OCI-LY7 (cell line): ENCODE results near the gene GPD1. TPM values are rescaled to one million over a fixed set of nuclear protein-coding genes. Genes with fewer than 3 reads are reported as not detected.
A peak's percentile ranks its signal among the peaks of the same experiment; 100 is the strongest.

ENCODE experiments used
- BruUV-seq: library from RNA; stranded (reverse); fragments of 400-500 nt; replicated peaks from 2 replicates; lab custom pipeline; 2021; lab: Mats Ljungman, UMichigan
- CTCF ChIA-PET: fragments of 300-600 bp; sonication (Branson Sonifier 250); formaldehyde crosslinking; loops from one replicate; lab custom pipeline; 2022; ENCODE audit warnings: antibody characterized with exemption; ENCODE audit not compliant: unreplicated experiment; lab: Charles Lee
- POLR2A ChIA-PET: fragments of 300-600 bp; sonication (Branson Sonifier 250); formaldehyde crosslinking; loops from one replicate; lab custom pipeline; 2022; ENCODE audit warnings: antibody characterized with exemption; lab: Charles Lee
- DNase-seq: peaks from one replicate; pipeline ENCODE4 v3.0.0-alpha.2; 2015; ENCODE audit warnings: low spot score
- H2AFZ ChIP-seq: fragments of 200-600 bp; sonication (generic), shearing (Covaris generic); 2 replicates; pipeline ENCODE4 v1.6.1; 2014; ENCODE audit warnings: mild to moderate bottlenecking, antibody characterized with exemption, low read length, moderate library complexity
- H3K27ac ChIP-seq: fragments of 200-600 bp; sonication (generic); 2 replicates; pipeline ENCODE4 v1.5.1; 2014; ENCODE audit warnings: mixed run types, low read depth, mild to moderate bottlenecking, moderate library complexity, low read length, inconsistent platforms; ENCODE audit not compliant: poor library complexity, severe bottlenecking
- H3K36me3 ChIP-seq: fragments of 200-600 bp; sonication (generic); 2 replicates; pipeline ENCODE4 v1.6.1; 2014; ENCODE audit warnings: mild to moderate bottlenecking, antibody characterized with exemption, low read length, moderate library complexity, mixed read lengths; ENCODE audit not compliant: insufficient read depth
- H3K4me1 ChIP-seq: fragments of 200-600 bp; sonication (generic); 2 replicates; pipeline ENCODE4 v1.5.1; 2014; ENCODE audit warnings: mild to moderate bottlenecking, low read length; ENCODE audit not compliant: insufficient read depth, poor library complexity, severe bottlenecking
- H3K4me2 ChIP-seq: fragments of 200-600 bp; sonication (generic); 2 replicates; pipeline ENCODE4 v1.6.1; 2014; ENCODE audit warnings: mild to moderate bottlenecking, low read length
- H3K4me3 ChIP-seq: fragments of 200-600 bp; sonication (generic); 2 replicates; pipeline ENCODE4 v1.5.1; 2014; ENCODE audit warnings: mild to moderate bottlenecking, low read depth, low read length; ENCODE audit not compliant: poor library complexity, severe bottlenecking
- H3K79me2 ChIP-seq: fragments of 200-600 bp; sonication (generic); 2 replicates; pipeline ENCODE4 v1.6.1; 2016; ENCODE audit warnings: low read depth, mild to moderate bottlenecking, low read length, moderate library complexity, mixed read lengths; ENCODE audit not compliant: insufficient read depth
- H3K9me2 ChIP-seq: fragments of 200-600 bp; sonication (generic); 2 replicates; pipeline ENCODE4 v1.6.1; 2016; ENCODE audit warnings: mild to moderate bottlenecking, low read length, mixed read lengths; ENCODE audit not compliant: insufficient read depth
- H3K9me3 ChIP-seq: fragments of 200-600 bp; sonication (generic); 2 replicates; pipeline ENCODE4 v1.6.1; 2014; ENCODE audit warnings: mild to moderate bottlenecking, mixed run types, low read length, mixed read lengths
- H4K20me1 ChIP-seq: fragments of 200-600 bp; sonication (generic); 2 replicates; pipeline ENCODE4 v1.6.1; 2014; ENCODE audit warnings: mild to moderate bottlenecking, antibody characterized with exemption, low read length, moderate library complexity, mixed read lengths; ENCODE audit not compliant: insufficient read depth
- EZH2phosphoT487 ChIP-seq: fragments of 200-600 bp; sonication (generic); IDR thresholded peaks from 2 replicates; pipeline ENCODE4 v1.6.1; 2018; ENCODE audit warnings: low read depth, borderline replicate concordance, mild to moderate bottlenecking, mixed run types, antibody characterized with exemption, low read length, moderate library complexity, mixed read lengths
- intact Hi-C: fragments of 100-400 bp; cut with micrococcal nuclease; formaldehyde crosslinking; loops from one replicate; pipeline ENCODE4 v1.10.0; 2022; ENCODE audit not compliant: unreplicated experiment
- total RNA-seq, 2 experiments: library from RNA; depleted of rRNA in 1 of 2; stranded (reverse); fragments of >200 nt in 1 of 2; shearing (Covaris generic) in 1 of 2; gene quantifications; 2 replicates each; pipeline ENCODE4 v1.2.3, GENCODE V29; 2014 to 2022
- TF ChIP-seq, protein P1 (sequence below): fragments of 200-600 bp; sonication (generic); conservative IDR thresholded peaks from 2 replicates; pipeline ENCODE4 v1.5.1; 2014; ENCODE audit warnings: mild to moderate bottlenecking, antibody characterized with exemption, low read length, moderate library complexity, mixed read lengths

Gene GPD1
- total RNA-seq, 2 experiments from 2014 or later = 0.47 to 1.2 TPM

DNA sequence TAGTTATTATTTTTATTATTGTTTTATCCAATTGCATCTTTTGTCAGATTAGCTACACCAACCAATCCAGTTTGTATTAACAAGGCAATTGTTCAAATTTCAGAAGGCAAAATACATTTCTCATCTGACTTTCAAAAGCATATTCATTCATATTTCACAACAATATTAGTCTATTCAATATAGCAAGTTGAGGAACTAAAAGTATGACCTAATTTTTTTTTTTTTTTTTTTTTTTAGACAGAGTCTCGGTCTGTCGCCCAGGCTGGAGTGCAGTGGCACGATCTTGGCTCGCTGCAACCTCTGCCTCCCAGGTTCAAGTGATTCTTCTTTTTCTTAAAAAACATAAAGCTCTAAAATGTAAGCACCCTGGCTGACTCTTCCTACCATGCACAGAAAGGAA is 25.5 kb downstream of the GPD1 start:
- H3K27ac ChIP-seq = no peak overlapping the region
- ChIA-PET POLR2A (interaction anchor here (0.7 to 1.3 kb wide), 4 partner anchors 10 to 1152 kb away, joined by 3 to 5 read pairs (median 4); partner anchors contain the start of gene SMARCD1), CTCF (interaction anchor here (0.7 kb wide), 1 partner anchor 9 kb away, joined by 3 read pairs; no protein-coding TSS in a partner anchor)
- no TSS peak for BruUV-seq
- peaks cover 6% of the 10 kb centered on the region for H3K4me1 ChIP-seq
- no peak overlapping the region for H2AFZ ChIP-seq
- no peak for TF ChIP-seq EZH2phosphoT487
- TF ChIP-seq, protein P1, sequence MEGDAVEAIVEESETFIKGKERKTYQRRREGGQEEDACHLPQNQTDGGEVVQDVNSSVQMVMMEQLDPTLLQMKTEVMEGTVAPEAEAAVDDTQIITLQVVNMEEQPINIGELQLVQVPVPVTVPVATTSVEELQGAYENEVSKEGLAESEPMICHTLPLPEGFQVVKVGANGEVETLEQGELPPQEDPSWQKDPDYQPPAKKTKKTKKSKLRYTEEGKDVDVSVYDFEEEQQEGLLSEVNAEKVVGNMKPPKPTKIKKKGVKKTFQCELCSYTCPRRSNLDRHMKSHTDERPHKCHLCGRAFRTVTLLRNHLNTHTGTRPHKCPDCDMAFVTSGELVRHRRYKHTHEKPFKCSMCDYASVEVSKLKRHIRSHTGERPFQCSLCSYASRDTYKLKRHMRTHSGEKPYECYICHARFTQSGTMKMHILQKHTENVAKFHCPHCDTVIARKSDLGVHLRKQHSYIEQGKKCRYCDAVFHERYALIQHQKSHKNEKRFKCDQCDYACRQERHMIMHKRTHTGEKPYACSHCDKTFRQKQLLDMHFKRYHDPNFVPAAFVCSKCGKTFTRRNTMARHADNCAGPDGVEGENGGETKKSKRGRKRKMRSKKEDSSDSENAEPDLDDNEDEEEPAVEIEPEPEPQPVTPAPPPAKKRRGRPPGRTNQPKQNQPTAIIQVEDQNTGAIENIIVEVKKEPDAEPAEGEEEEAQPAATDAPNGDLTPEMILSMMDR = no peak
- no peak overlapping the region for H3K4me3 ChIP-seq
- H3K4me2 ChIP-seq = no peak overlapping the region
- H3K9me2 ChIP-seq = no peaks in the 10 kb centered on the region
- peaks cover 82% of the 10 kb centered on the region for H3K36me3 ChIP-seq
- 0 out of 2 replicates have a peak, but pooled peaks cover 1% of the 10 kb centered on the region for H4K20me1 ChIP-seq
- H3K9me3 ChIP-seq = no peaks in the 10 kb centered on the region
- intact Hi-C loops = no loop called here
- DNase-seq = no peak
- H3K79me2 ChIP-seq = no peaks in the 10 kb centered on the region

DNA sequence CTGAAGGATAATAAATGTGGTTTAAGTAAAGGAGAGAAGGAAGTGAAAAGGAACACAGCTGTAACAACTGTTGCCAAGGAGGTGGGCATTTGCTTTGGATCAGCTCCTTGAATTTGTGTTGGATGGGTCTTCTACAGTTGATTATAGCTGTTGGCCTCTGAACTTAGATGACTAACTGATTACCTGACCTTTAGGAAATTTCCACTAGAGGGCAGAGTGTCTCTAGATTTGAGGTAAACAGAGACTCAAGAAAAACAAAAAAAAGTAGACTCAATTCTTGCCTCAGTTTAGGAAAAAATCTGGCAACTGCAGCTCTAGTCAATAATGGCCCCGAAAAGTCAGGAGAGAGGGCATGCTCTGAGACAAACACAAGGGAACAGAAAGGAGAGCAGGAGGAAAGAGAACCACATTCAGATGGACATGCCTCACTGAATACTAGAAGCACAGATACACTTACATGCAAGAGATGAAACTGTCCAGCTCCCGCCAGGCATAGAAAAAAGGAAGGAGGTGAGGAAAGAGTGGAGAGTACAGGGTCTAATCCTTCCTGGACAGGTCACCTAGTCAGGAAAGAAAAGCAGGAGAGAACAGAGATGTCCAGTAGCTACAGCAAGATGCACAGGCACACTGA is 28.8 kb downstream of the GPD1 start:
- TF ChIP-seq EZH2phosphoT487 = no peak
- TF ChIP-seq, protein P1 = peak; percentile 94
- H3K9me3 ChIP-seq = no peaks in the 10 kb centered on the region
- no peaks in the 10 kb centered on the region for H3K79me2 ChIP-seq
- POLR2A ChIA-PET = interaction anchor here (1.1 kb wide), 2 partner anchors 35 to 48 kb away, joined by 3 to 4 read pairs; partner anchors contain the start of gene CERS5
- no peaks in the 10 kb centered on the region for H3K4me1 ChIP-seq
- H2AFZ ChIP-seq = no peak overlapping the region
- no peak overlapping the region for H3K4me2 ChIP-seq
- peak; percentile 69 for DNase-seq
- intact Hi-C loops = loop anchor here (1.0 kb wide), 3 partner anchors 43 to 182 kb away; no protein-coding TSS in a partner anchor
- no peaks in the 10 kb centered on the region for H3K9me2 ChIP-seq
- CTCF ChIA-PET = interaction anchor here (0.6 to 1.8 kb wide), 5 partner anchors 21 to 182 kb away, joined by 3 to 10 read pairs (median 6); partner anchors contain the start of gene COX14
- no TSS peak for BruUV-seq
- H3K36me3 ChIP-seq = peaks cover 82% of the 10 kb centered on the region
- H3K4me3 ChIP-seq = no peak overlapping the region
- no peaks in the 10 kb centered on the region for H4K20me1 ChIP-seq
- H3K27ac ChIP-seq = no peak overlapping the region

DNA sequence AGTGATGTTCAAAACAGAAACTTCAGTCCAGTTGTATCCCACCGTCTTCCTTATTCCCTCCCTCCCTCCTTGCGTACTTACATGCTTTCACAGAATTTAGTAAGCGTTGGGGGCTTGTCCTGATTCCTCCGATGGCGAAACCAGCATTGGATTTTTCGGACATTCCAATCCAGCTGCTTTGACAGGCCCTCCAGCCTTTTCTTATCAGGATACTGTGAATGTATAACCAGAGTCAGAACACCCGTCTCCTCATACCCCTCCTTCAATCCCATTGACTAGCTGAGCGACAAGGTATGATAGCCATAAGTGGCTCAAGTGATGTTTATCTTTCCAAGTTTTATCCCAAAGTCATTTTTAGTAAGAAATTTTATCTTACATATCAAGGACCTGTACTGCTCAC is 39.2 kb downstream of the GPD1 start:
- ChIA-PET CTCF (no interaction called here), POLR2A (interaction anchor here (0.9 kb wide), 1 partner anchor 215 kb away, joined by 4 read pairs; no protein-coding TSS in a partner anchor)
- H4K20me1 ChIP-seq = peaks cover 5% of the 10 kb centered on the region; the same call in 1 of the 2 replicates
- no peak overlapping the region for H3K27ac ChIP-seq
- no TSS peak for BruUV-seq
- no peaks in the 10 kb centered on the region for H3K4me1 ChIP-seq
- H3K79me2 ChIP-seq = no peaks in the 10 kb centered on the region
- no peaks in the 10 kb centered on the region for H3K9me3 ChIP-seq
- H3K4me3 ChIP-seq = no peak overlapping the region
- H3K36me3 ChIP-seq = peaks cover 53% of the 10 kb centered on the region
- no peak overlapping the region for H2AFZ ChIP-seq
- no peak overlapping the region for H3K4me2 ChIP-seq
- intact Hi-C loops = no loop called here
- no peaks in the 10 kb centered on the region for H3K9me2 ChIP-seq
- no peak for DNase-seq
- TF ChIP-seq EZH2phosphoT487 = no peak
- TF ChIP-seq, protein P1 = no peak
